Stimulated activated CD8-positive, alpha-beta memory T cell treated with anti-CD3 and anti-CD28 coated beads, Interleukin-4, amount 100 ng/mL, for 24 hours (primary cell): ENCODE data around the gene WDR64.
"Not testable (repeated sequence)": the region's sequence is repeated elsewhere in the genome, so short reads cannot be mapped to it uniquely, and the experiment has no call there.

Source experiments
- DNase-seq: peaks from one replicate; pipeline ENCODE4 v3.0.0-alpha.2; 2020; ENCODE audit warnings: low read depth

WDR64 gene

DNA sequence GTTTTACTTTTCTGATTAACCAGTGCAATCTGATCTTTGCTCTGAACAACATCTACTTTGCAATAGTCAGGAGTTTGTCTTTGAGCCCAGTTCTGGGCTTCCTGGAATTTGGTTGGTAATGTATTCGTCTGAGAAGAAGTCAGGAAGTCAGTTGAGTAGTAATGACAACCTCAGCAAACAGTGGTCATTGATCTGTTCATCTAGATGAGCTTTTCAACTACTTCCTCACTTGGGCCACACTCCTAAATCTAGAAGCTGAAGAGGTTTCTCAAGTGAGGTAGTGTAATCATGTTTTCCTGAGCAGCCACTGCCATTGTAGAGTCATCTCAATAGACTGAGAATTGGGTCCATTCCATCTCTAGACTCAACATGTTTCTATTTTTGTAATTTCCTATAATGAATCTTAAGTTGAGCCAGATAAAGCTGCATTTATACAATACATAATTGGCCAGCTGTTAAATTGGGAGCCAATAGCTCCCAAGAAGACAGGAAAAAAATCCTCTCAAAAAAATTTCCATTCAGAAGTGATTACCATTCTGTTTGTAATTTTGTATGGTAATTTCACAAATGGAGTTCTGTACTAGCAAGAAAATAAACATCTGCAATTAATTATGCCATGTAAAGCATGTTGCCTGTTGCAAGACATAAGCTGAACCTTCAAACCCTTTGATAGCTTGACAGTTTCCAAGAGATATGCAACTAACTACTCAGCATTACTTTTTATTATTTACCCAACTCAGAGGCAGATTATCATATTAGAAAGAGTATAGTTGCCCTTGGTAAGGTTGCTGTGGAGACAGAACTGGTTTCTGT, 49.6 kb downstream of the WDR64 start:
- no peak for DNase-seq

DNA sequence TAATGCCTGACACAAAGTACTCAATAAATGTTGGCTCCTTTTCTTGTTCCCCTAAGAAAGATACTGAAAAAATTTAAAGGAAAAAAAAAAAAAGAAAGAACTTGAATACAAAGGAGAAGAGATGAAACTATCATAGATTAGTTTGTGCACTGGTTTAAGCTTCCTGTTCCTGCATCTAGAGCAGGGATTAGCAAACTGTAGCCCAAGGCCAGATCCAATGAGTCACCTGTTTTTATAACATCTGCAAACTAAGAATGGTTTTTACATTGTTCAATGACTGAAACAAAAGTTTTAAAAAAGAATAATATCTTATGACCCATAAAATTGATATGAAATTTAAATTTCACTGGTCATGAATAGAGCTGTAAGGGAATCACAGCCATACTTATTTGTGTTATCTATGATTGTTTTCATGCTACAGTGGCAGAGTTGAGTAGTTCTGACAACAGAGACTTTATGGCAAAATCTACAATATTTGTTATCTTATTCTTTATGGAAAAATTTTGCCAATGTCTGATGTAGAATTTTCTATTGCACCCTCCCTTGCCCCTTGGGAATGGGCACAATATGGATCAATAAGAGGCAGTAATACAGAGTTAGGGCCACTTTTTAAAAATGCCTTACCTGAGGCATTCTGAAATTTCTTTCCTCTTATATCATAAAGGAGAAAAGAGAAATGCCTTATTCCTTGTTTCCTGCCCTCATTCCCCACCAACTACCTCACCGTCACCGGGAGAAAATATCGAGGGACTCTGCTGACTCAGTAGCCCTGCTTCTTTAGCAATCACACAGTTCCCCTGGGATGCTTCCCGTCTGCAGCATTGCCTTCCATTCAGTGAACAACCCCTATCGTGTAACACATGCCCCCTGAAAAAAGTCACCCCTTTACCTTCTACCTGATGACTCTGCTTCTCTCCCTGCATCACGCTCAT, 50.6 kb downstream of the WDR64 start:
- DNase-seq = no peak

GRCh38 chr1:241703739-241704138, 51.7 kb downstream of the WDR64 start:
- DNase-seq = not testable (repeated sequence)

- DNase-seq = no peak
Observed at GRCh38 chr1:241706257-241706656, 54.2 kb downstream of the WDR64 start.

DNA sequence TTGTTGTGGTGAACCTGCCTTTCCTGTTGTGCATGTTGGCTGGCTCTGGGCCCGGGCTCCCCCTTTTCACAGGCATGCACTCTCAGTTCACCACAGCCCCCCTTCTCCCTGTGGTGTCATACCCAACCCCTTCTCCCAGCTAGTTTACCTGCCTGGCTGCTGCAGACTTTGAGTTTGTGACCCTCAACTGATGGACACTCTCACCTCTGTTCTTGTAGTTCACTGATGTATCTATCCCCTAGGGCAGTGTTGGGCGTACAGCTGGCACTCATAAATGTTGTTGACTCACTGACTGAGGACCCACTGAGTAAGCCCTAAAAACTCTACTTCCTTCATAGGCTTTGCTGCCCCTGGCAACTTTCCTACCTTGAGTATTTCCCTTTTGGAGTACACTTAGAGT, 54.9 kb downstream of the WDR64 start:
- DNase-seq = no peak

GRCh38 chr1:241707442-241707841, 55.4 kb downstream of the WDR64 start:
- no peak for DNase-seq

GRCh38 chr1:241711326-241711725, 59.2 kb downstream of the WDR64 start:
- no peak for DNase-seq

DNA sequence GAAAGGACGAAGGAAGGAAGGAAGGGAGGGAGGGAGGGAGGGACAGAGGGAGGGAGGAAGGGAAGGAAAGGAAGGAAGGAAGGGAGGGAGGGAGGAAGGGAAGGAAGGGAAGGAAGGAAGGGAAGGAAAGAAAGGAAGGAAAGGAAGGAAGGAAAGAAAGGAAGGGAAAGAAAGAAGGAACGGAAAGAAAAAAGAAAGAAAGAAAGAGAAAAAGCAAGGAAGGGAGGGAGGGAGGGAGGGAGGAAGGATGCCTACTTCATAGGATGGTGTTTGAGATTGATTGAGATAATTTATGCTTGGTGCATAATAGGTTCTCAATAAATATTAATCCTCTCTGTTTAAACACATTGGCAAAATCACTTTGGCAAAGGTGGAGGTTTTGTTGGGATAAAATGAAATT, 61.2 kb downstream of the WDR64 start:
- DNase-seq = no peak

DNA sequence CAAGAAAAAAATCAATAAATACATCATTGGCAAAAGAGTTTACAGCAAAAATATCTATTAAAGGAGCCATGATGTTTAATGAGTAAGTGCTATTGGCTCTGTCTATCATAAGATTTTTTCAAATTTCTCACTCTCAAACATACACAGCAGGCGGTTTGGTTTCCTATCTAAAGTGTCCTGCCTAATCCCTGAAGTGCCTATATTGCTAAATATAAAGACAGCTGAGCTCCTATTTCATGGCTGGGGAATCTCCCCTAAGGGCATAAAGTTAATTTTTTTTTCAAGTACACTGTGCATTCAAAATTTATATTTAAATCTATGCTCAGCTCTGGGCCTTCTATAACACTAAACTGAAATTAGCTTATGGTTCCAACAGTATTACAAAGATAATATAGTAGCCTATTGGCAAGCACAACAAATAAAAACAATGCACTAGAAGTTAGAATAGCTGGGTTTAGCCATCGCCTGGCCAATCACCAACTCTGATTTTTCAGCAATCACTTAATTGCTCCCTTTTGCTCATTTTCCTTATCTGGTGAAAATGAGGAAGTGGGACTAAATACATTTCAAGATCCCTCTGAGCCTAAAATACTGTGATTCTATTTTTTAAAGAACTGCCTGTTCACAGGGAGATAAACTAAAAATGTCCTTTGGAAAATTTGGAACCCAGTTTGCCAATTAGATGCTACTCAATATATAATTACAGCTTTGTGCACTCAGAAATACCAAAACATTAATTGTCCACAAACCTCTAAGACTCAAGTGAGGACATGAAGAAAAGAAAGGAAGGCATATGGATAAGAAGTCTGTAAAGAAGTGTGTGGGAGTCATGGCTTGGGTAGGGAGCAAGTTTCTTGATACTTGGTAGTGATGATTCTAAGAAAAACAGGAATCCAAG, 62.5 kb downstream of the WDR64 start:
- no peak for DNase-seq

DNA sequence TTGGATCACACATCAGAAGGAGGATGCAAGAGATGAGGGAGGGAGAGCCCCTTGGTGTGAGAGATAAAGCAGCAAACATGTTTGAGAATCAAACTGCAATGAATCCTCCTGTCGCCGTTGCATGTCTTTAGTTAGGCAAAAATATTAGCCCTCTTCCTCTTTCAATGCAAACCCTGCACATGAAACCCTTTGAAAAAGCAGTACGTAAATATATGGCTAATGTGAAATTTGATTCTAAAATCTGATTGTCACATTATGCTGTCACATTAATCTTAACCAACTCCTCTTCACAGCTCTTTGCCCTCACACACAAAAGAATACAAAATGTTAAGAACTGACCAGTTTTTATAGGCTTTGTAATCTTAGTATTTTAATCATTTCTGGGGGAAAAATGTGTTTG, 63.4 kb downstream of the WDR64 start:
- DNase-seq = no peak

GRCh38 chr1:241715956-241716355, 63.9 kb downstream of the WDR64 start:
- no peak for DNase-seq

- DNase-seq = no peak
Observed at GRCh38 chr1:241716915-241717656, 65.0 kb downstream of the WDR64 start.

- no peak for DNase-seq
Observed at GRCh38 chr1:241717975-241718374, 65.9 kb downstream of the WDR64 start.

DNA sequence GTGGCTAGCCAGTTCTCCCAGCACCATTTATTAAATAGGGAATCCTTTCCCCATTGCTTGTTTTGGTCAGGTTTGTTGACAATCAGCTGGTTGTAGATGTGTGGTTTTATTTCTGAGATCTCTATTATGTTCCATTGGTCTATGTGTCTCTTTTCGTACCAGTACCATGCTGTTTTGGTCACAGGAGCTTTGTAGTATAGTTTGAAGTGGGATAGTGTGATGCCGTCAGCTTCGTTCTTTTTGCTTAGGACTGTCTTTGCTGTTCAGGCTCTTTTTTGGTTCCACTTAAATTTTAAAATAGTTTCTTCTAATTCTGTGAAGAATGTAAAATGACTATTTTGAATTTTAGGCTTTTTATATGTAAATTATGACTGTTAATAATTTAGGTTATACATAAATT, 68.9 kb downstream of the WDR64 start:
- DNase-seq = no peak

GRCh38 chr1:241722947-241723346, 70.9 kb downstream of the WDR64 start:
- no peak for DNase-seq

DNA sequence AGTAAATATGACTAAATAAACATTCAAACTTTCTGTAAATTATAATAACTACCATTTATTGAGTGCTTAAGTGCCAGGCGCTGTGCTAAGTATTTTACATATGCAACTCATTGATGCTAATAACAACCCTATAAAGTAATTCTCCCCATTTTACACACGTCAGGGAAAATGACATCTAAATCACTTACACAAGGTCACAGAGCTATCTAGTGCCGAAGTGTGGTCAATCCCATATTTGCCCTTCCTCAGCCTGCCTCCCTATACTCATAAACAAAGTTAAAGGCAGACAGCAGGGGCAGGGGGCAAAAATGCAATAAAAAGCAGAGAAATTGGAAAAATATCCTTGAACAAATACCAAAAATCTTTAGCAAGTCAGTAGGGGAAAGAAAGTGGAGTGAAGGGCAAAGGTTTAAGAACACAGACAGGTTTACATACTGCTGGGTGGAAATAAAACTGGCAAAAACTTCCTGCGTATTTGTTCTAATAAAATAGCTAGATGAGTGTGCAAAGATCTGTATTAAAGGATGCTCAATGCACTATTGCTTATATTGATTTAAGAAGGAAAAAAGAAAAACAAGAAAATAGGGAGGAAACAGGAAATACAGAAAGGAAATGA, 72.8 kb downstream of the WDR64 start:
- no peak for DNase-seq

DNA sequence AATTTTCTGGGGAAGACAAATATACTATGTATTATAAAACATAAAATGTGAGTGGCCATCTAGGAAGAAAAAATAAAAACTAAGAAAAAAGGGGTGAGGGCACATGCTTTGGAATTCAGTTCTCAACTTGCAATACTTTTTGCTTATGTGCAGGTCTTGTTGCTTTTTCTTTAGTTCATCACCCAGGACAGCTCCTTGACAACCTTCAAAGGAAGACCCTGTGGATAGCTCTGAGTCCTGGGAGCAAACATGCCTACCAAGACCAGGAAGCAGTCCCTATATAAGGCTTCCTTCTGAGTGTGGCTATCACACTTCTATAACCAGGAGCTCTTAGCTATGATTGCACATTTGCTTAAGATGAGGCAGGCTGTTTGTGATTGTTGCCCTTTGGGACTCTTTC, 78.0 kb downstream of the WDR64 start:
- DNase-seq = no peak

DNA sequence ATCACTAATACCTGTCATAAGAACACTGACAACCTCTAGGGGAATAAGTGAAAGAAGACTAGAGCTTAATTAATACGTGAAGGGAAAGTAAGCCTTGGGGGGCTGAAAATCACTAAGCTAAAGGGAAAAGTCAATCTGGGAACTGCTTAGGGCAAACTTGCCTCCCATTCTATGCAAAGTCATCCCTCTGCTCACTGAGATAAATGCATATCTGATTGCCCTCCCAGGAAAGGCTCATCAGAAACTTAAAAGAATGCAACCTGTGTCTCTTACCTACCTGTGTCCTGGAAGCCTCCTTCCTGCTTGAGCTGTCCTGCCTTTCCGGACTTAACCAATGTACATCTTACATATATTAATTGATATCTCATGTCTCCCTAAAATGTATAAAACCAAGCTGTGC, 81.8 kb downstream of the WDR64 start:
- DNase-seq = no peak

- DNase-seq = no peak
Observed at GRCh38 chr1:241734533-241734932, 82.5 kb downstream of the WDR64 start.

DNA sequence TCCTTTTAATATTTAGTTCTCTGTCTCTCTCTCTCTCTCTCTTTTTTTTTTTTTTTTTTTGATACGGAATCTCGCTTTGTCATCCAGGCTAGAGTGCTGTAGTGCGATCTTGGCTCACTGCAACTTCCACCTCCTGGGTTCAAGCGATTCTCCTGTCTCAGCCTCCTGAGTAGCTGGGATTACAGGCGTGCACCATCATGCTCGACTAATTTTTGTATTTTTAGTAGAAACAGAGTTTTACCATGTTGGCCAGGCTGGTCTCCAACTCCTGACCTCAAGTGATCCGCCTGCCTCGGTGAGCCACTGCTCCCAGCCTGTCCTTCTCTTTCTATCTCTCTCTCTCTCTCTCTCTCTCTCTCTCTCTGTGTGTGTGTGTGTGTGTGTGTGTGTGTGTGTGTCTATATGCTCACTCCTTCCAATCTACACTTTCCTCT, 83.4 kb downstream of the WDR64 start:
- not testable (repeated sequence) for DNase-seq

DNA sequence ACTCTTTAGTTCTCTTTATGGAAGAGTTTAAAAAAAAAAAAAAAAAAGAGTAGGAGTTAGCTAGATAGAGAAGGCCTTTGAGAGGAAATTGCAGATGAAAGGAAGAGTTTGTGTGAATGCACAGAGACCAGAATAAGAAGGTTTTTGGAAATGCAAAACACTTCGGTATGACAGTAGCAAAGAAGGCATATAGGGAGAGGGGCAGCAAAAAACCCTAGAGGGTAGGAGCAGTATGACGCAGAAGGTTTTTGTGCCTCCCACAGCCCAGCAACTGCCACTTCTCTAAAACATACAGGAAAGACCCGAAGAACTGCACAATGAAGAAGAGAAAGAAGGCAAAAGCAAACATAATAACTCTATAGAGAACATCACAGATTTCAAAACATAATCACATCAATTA, 84.3 kb downstream of the WDR64 start:
- DNase-seq = no peak
